Activated effector memory CD4-positive, alpha-beta T cell treated with anti-CD3 and anti-CD28 coated beads, Interleukin-2, amount 50 U/mL, for 16 hours (primary cell): ENCODE measurements around the gene MKNK1.
"Not testable (repeated sequence)": the region's sequence is repeated elsewhere in the genome, so short reads cannot be mapped to it uniquely, and the experiment has no call there.

Experiments
- DNase-seq: peaks from one replicate; pipeline ENCODE4 v3.0.0-alpha.2; 2020

The MKNK1 gene

DNA sequence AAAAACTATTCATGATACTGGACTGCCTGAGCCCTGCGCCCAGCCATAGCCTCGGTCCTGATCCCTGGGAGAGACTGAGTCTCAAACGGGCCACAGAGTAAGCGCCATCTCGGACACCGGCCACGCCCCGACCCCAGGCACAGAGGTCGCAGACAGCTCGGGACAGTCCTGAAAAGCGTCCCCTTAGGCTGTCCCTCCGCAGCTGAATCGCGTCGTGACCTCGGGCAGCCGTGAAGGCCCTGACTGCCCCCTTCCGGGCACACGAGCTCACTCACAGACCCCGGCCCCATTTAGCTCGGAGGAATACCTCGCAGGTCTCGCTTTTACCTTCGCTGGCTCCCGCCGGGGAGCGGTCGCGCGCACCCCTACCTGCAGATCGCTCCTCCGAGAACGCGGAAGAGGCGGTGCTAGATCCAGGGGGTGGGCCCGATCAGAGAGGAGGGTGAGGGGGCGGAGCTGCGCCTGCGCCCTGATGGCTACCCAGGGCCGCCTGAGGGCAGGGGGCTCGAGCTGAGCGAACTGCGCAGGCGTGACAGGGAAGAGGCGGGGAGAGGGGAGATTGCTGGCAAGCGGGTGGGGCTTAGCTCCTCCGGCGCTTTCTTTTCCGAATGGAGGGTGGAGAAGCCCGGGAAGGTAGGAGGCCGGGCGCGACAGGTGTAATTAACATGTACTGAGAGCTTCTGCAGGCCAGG, at the start of gene MKNK1:
Gene MKNK1, minus strand, starts transcription at position 411 of the 692 bp plus-strand sequence. CDS start 20,941 bp downstream, outside the sequence.
- DNase-seq = peak; percentile 99

DNA sequence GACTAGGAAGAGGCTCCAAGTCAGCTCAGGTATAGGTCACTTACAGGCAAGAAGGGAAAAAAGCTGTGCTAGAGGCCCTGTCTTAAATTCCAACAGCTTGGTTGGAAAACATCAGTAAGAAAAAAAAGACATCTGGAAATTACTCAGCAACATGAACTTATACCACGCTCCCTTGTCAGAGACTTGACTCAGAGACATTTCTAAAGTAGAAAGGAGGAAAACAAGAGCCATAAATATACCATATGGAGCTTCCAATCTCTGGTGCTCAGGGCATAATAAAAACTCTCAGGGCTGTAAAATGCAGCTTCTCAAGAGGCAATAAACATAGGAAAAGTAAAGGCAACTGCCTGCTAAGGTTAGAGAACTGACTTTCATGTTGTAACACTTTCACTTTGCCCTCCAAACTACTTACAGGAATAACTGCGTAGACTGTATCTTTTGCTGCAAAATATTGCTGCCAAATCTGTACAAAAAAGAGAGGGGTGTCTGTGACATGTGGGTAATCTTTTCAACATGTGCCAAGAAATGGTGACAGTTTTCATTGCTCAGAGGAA, 49.4 kb upstream of the MKNK1 start:
- DNase-seq = no peak

GRCh38 chr1:46652321-46653100, 48.4 kb upstream of the MKNK1 start:
- DNase-seq = no peak

- not testable (repeated sequence) for DNase-seq
Observed at GRCh38 chr1:46651152-46651551, 47.1 kb upstream of the MKNK1 start.

GRCh38 chr1:46650491-46650890, 46.4 kb upstream of the MKNK1 start:
- DNase-seq = no peak

- no peak for DNase-seq
Observed at GRCh38 chr1:46649764-46650163, 45.7 kb upstream of the MKNK1 start.

DNA sequence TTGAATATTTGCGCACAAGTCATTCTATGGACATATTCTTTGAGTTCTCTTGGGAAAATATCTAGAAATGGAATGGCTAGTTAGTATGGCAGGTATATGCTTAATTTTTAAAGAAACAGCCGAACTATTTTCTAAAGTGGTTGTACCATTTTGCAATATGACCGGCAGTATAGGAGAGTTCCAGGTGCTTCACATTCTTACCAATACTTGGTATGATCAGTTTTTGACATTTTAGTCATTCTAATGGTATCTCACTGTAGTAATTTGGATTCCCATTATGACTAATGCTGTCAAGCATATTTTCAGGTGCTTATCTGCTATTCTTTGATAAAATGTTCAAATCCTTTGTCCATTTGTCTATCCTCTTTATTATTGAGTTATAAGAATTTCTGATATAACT, 43.5 kb upstream of the MKNK1 start:
- no peak for DNase-seq

DNA sequence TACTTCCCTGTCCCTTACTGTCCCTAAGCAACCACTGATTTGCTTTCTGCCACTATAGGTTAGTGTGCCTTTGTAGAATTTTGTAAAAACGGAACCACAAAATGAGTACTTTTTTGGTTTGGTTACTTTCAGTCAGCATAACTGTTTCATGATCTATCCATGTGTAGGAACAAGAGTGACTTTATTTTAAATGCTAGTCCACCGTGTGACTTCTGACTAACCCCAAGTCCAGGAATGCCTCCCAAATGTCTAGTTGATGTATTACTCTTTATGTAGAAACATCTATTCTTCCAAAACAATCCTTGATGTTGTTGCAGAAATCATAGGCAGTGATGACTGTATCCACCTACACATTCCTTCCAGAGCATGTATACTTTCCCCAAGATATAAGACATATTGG, 42.8 kb upstream of the MKNK1 start:
- no peak for DNase-seq

- no peak for DNase-seq
Observed at GRCh38 chr1:46646331-46646730, 42.3 kb upstream of the MKNK1 start.

DNA sequence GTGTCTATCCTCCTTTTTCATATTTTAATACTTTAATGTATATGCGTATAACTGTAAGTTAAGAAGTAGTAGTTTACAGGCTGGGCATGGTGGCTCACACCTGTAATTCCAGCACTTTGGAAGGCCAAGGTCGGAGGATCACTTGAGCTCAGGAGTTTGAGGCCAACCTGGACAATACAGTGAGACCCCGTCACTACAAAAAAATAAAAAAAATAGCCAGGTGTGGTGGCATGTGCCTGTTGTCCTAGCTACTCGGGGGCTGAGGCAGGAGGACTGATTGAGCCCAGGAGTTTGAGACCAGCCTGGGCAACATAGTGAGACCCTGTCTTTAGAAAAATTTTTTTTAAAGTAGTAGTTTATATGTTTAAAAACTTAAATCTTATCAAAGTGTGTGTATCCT, 41.7 kb upstream of the MKNK1 start:
- no peak for DNase-seq

GRCh38 chr1:46643368-46643775, 39.3 kb upstream of the MKNK1 start:
- DNase-seq = no peak

DNA sequence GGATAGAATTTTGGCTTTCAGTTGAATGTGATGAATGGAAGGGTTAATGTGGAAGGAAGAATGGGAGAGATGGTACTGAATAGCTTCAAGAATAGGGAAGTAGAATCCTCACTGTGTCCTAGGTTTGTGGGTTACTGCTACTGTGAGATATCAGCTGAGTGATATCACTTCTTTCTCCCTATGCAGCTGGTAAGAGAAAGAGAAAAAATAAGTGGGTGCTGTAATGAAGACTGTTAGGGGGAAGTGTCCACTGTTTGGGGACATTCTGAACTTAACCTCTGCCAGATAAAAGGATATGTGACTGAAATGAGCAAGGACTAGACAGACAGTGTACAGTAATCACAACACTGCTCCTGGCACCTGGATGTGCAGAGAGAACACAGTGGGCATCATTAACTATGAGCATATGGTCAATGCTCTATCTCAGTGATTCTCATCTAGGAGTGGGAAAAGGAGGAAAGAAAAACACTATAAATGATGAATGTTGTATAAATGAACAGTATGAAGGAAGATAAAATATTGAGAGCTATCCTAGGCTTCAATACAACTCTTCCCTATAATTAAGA, 38.1 kb upstream of the MKNK1 start:
- no peak for DNase-seq

GRCh38 chr1:46639547-46639946, 35.5 kb upstream of the MKNK1 start:
- DNase-seq = no peak

DNA sequence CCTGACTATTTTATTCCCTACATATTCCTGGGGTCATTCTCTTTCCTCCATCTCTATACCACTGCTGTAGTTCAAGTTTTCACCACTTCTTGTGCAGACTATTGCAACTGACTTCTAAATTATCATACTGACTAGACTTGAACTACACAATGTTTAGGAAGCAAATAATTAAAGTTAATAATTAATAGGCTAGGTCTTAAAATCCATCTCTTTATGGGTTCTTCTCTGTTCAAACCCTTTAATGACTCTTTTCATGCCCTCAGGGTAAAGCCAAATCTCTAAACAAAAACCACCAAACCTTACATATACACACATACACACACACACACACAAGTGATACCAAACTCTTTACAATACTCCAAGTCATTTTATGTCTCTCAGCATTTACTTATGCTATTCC, 34.9 kb upstream of the MKNK1 start:
- no peak for DNase-seq

DNA sequence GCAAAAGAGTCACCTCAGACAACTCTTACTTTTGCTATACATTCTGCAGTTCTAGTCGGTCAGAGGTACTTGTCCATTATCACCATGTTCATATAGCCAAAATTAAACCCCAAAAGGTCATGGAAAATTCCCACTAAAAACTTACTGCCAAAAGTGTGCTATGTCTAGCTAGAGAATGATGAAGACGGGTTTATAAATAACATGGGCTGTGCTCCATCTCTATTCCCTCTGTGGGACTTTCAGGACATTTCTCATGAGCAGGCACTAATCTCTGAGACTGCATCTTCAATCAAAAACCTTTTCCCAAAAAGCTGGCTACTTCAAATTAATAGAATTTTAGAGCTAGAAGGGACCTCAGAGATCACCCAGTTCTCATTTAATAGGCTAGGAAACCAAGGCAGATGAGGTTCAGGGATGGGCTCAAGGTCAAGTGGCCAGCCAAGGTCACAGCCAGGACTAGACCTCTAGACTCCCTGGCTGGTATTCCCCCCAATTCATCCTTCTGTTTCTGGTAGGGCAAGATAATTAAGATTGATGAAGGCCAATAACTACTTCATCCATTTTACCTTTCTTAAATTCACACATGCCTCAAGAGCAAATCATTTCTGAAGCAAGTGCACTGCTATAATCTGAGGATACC, 33.5 kb upstream of the MKNK1 start:
- DNase-seq = no peak

DNA sequence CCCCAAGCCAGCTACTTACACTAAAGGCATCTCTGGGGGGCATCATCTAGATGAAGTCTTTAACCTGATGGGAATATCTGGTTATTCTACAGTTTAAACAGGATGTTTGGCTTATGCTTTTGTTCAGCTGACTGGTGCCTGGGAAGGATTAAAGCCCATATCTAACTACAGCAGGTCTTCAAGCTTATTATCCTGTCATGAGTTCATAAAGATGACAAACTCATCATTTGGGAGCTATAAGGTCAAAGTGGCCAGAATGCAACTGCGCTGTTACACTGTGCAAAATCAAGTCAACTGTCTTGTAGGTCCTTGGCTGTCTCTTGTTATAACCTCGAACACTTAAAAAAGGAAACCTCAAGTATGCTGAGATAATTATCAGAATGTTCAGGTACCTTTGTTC, 31.1 kb upstream of the MKNK1 start:
- DNase-seq = no peak

- no peak for DNase-seq
Observed at GRCh38 chr1:46630719-46631118, 26.7 kb upstream of the MKNK1 start.

DNA sequence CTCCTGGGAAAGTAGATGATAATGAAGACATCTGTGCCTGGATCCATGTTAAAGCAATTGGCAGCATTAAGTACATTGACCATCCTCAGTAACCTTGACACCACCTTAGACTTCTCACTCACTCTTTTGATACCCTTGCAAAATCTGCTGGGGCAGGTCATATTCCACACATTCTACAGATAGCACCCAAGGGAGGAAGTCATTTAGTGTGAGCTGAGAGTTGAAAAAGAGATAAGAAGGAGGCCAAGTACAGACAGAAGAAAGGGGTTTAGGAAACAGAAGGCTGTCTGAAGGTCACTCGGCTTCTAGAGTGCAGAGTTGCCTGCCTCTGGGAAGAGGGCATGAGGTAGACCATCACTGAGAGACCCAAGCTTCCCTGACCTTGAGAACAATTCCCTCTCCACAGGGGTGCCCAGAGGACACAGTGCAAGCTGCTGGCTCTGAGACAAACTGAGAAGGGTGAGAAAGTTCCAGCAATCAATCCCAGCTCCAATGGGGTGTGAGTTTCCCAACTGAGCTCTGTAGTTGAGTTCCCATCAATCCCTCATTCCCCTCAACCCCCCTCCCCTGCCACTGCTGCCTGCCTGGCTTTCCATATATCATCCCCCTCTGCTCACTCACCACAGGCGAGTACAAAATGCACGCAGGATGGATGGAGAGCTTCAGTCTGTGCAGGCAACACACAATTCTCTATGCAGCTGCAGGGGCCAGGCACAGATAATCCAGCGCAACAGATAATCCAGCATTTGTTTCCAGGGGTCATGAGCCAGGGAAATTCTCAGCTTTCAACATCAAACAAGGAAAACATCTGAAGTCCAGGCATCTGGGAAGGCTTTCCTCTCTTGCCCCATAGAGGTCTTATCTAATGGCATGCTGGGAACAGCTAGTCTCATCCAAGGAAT, 19.9 kb upstream of the MKNK1 start:
- no peak for DNase-seq

- no peak for DNase-seq
Observed at GRCh38 chr1:46622344-46622743, 18.3 kb upstream of the MKNK1 start.

GRCh38 chr1:46621930-46622329, 17.9 kb upstream of the MKNK1 start:
- DNase-seq = no peak

DNA sequence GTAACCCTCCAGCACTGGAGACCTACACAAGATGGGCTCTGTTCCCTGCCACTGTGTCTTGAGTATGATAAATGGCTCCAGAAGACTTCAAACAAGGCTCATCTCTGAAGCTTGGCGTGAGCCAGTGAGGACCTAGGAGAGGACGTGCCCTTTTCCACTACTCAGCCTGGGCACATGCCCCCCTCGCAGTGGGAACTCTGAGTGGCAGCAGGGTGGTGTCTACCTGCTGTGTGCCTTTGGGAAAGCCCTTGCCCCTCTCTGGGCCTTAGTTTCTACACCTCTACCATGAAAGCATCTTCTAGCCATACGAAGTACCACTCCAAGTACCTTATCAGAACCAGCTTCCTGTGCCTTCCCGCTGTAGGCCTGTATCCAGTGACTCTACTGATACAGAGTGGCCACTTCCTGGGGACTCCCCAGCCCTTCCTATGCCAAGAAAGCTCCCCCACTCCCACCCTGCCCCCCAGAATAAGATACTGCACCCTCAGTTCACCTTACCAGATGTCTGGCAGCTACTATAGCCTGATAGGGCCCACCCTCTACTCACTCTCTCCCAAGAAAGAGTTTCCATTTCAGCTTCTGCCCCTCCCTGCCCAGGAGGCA, 15.7 kb upstream of the MKNK1 start:
- no peak for DNase-seq
